Upper lobe of right lung (tissue), 1 donor: ENCODE results near the gene SLC35F6. TPM values are rescaled to one million over a fixed set of nuclear protein-coding genes. Genes with fewer than 3 reads are reported as not detected.

ENCODE experiments used
- ATAC-seq: fragments of 200-7000 bp; cut with Tn5 transposase; one replicate; pipeline ENCODE4 v1.9.1; 2020; ENCODE audit warnings: mild to moderate bottlenecking, moderate library complexity
- DNase-seq: peaks from one replicate; pipeline ENCODE4 v3.0.0-alpha.2; 2020
- H3K27ac ChIP-seq: fragments of 200-600 bp; one replicate; pipeline ENCODE4 v1.8.0; 2022
- H3K27me3 ChIP-seq: fragments of 200-600 bp; one replicate; pipeline ENCODE4 v1.8.0; 2022; ENCODE audit warnings: mild to moderate bottlenecking
- H3K36me3 ChIP-seq: fragments of 200-600 bp; one replicate; pipeline ENCODE4 v1.8.0; 2022
- H3K4me1 ChIP-seq: fragments of 200-600 bp; one replicate; pipeline ENCODE4 v1.8.0; 2022
- H3K4me3 ChIP-seq: fragments of 200-600 bp; one replicate; pipeline ENCODE4 v1.8.0; 2022; ENCODE audit warnings: mild to moderate bottlenecking
- H3K9me3 ChIP-seq: fragments of 200-600 bp; one replicate; pipeline ENCODE4 v1.8.0; 2022
- intact Hi-C: fragments of 100-400 bp; cut with DNase I; formaldehyde crosslinking; loops from one replicate; pipeline ENCODE4 v1.11.0; 2022
- total RNA-seq: library from RNA; stranded (reverse); fragmentation: NEBNext Ultra II Directional; extraction: Animal tissue kit (Norgen Biotek cat#: 25700); gene quantifications from one replicate; pipeline ENCODE4 v1.2.1, GENCODE V29; 2021
- TF ChIP-seq, protein P1 (sequence below): fragments of 200-600 bp; IDR thresholded peaks from one replicate; pipeline ENCODE4 v1.8.0; 2022; ENCODE audit warnings: antibody characterized with exemption
- donor health status: DM: no; HTN: yes; CAD: no; lungs with severe emphysema.

SLC35F6 gene
- total RNA-seq, 1 donor from 2014 or later, result 42.2 TPM

DNA sequence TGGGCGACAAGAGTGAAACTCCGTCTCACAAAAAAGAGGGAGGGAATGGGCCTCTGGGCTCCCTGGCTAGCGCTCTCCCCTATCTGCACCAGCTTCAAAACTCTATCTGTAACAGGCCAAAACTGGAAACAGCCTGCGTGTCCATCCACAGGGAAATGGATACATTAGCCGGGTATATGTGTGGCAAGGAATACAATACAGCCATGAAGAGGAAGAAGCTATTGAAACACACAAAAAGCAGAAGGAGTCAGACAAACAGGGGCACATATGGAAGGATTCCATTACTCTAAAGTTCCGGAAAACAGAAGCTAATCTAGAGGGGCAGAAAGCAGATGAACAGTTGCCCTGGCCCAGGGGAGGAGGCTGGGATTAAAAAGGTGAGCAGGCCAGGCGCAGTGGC, 24.6 kb upstream of the SLC35F6 start:
- no peak for DNase-seq
- Histone ChIP-seq H3K27ac (no peak overlapping the region), H3K36me3 (no peaks in the 10 kb centered on the region), H3K4me3 (no peak overlapping the region), H3K27me3 (no peaks in the 10 kb centered on the region), H3K9me3 (no peaks in the 10 kb centered on the region), H3K4me1 (peaks cover 7% of the 10 kb centered on the region)
- TF ChIP-seq, protein P1, sequence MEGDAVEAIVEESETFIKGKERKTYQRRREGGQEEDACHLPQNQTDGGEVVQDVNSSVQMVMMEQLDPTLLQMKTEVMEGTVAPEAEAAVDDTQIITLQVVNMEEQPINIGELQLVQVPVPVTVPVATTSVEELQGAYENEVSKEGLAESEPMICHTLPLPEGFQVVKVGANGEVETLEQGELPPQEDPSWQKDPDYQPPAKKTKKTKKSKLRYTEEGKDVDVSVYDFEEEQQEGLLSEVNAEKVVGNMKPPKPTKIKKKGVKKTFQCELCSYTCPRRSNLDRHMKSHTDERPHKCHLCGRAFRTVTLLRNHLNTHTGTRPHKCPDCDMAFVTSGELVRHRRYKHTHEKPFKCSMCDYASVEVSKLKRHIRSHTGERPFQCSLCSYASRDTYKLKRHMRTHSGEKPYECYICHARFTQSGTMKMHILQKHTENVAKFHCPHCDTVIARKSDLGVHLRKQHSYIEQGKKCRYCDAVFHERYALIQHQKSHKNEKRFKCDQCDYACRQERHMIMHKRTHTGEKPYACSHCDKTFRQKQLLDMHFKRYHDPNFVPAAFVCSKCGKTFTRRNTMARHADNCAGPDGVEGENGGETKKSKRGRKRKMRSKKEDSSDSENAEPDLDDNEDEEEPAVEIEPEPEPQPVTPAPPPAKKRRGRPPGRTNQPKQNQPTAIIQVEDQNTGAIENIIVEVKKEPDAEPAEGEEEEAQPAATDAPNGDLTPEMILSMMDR, result no peak
- ATAC-seq, result no peak
- intact Hi-C loops, result no loop called here

DNA sequence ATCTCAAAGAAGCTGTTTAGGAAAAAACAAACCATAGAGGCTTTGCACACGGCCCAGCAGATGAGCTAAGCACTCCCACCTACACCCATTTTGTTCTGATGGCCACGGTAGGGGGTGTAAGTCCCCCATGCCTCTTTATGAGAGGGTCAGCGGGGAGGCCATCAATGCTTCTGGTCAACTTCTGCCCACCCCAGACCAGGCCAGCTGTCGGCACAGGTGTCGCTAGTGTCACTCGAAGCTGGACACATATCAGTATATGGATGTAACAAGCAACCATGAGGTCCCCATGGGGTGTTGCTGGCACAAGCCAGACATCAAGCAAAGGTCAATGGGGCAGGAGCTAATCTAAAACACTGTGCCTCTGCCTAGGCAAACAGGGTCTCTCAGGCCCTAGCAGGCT, 23.7 kb upstream of the SLC35F6 start:
- no peak overlapping the region for H3K27ac ChIP-seq
- H3K4me1 ChIP-seq, result peaks cover 7% of the 10 kb centered on the region
- DNase-seq, result no peak
- no peaks in the 10 kb centered on the region for H3K27me3 ChIP-seq
- no peak overlapping the region for H3K4me3 ChIP-seq
- TF ChIP-seq, protein P1, result no peak
- H3K36me3 ChIP-seq, result no peaks in the 10 kb centered on the region
- ATAC-seq, result no peak
- intact Hi-C loops, result loop anchor here (5.0 kb wide), 1 partner anchor 133 kb away; no protein-coding TSS in a partner anchor
- no peaks in the 10 kb centered on the region for H3K9me3 ChIP-seq

DNA sequence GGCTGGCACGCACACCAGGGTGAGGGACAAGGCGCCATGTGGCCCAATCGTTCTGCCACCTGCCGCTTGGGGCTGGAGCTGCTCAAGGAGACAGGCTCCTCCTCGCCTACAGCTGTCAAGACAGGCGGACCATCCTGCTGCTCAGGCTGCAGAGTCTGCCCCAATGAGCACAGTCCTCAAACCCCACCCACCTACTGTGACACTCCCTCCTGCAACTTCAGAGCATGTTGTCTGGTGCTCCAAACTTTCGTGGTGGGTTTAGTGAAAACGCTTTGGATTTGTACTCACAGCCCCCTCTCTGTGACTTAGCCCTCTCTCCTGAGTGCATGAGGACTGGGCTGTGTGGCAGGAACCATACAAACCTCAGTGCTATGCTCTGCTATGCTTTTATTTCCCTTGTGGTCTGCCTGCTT, 23.2 kb upstream of the SLC35F6 start:
- no peaks in the 10 kb centered on the region for H3K36me3 ChIP-seq
- no peak overlapping the region for H3K4me3 ChIP-seq
- ATAC-seq (peak; percentile 55), DNase-seq (no peak)
- intact Hi-C loops, result loop anchor here (5.0 kb wide), 1 partner anchor 134 kb away; no protein-coding TSS in a partner anchor
- H3K9me3 ChIP-seq, result no peaks in the 10 kb centered on the region
- no peaks in the 10 kb centered on the region for H3K27me3 ChIP-seq
- H3K4me1 ChIP-seq, result peaks cover 12% of the 10 kb centered on the region
- H3K27ac ChIP-seq, result no peak overlapping the region
- TF ChIP-seq, protein P1, result peak; percentile 23

DNA sequence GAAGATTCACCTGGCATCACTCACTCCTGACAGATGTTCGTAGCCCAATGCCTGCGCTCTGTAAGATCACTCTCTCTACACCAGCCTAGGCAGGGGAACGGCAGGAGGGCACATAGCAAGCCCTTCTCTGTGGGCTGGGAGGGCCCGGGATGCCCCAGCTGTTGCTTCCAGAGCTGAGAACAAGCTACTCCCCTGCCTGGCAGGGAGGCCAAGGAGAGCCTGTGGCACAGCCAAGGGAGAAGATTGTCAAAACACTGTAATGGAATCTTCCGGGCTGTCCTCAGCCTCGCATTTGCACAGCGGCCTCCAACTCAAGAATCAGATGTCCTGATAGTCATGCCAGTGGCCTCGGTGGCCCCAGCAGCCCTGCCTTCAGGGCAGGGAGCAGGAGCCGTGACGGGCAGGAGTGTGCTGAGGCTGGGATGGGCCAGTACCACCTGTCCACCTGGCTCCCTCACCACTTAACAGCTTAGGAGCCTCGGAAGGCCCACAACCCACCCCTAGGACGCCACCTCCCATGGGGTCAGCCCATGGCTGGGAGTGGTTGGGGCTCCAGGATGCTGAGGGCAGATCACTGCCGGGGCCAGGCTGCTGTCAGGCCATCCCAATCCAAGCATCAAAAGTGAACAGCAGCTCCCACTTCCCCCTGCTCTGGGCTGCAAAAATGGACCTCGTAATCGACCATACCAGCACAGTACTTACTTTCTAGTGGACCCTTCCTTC, 21.9 kb upstream of the SLC35F6 start:
- Histone ChIP-seq H3K4me1 (peaks cover 12% of the 10 kb centered on the region), H3K4me3 (no peak overlapping the region), H3K9me3 (no peaks in the 10 kb centered on the region), H3K27me3 (no peaks in the 10 kb centered on the region), H3K27ac (no peak overlapping the region), H3K36me3 (no peaks in the 10 kb centered on the region)
- DNase-seq (no peak), ATAC-seq (no peak)
- TF ChIP-seq, protein P1, result no peak
- intact Hi-C loops, result loop anchor here (5.0 kb wide), 1 partner anchor 135 kb away; no protein-coding TSS in a partner anchor

DNA sequence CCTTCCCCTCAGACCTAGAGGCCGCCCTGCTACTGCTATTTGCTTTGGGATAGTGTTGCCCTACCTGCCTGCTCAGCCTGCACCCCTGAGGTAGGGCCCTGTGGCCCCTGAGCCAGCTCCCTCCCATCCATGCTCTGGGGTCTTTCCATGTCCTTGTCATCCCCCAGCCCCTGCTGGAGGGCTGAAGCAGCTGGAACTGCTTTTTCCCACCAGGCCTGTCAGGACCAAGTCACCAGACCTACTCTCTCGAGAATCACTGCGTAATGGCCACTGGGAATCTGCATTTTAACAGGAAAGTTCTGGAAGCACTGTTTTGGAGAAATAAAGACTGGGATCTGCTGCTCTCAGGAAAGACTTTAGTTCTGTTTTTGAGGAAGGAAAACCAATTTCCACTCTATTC, 20.2 kb upstream of the SLC35F6 start:
- H3K4me1 ChIP-seq, result peaks cover 12% of the 10 kb centered on the region
- H3K36me3 ChIP-seq, result no peaks in the 10 kb centered on the region
- H3K27me3 ChIP-seq, result no peaks in the 10 kb centered on the region
- H3K4me3 ChIP-seq, result no peak overlapping the region
- DNase-seq, result no peak
- no peaks in the 10 kb centered on the region for H3K9me3 ChIP-seq
- intact Hi-C loops, result loop anchor here (5.0 kb wide), 1 partner anchor 137 kb away; no protein-coding TSS in a partner anchor
- TF ChIP-seq, protein P1, result no peak
- ATAC-seq, result no peak
- H3K27ac ChIP-seq, result no peak overlapping the region
